ENCODE data around the gene SCMH1. TPM values are rescaled to one million over a fixed set of nuclear protein-coding genes. Genes with fewer than 3 reads are reported as not detected.
"Not testable (repeated sequence)": the region's sequence is repeated elsewhere in the genome, so short reads cannot be mapped to it uniquely, and the experiment has no call there.

Gene SCMH1
- total RNA-seq, 1 experiment from 2014 or later = 28.0 TPM

DNA sequence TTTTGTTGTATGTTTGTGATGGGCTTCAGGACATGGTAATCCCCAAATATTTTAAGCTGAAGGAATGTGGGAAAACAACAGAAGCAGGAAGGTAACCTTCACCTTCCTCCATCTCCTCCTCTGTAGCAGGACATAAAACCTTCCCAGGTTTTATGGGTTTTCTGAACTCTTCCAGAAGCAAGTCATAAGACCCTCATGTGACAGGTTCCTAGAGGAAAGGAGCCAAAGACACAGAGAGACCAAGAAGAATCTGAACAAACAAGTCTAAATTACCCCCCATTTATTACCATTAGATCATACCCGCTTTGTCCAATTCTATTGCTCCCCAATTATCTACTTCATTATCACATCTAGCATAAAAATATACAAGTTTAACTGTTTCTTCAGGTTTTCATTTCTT, 28.8 kb downstream of the SCMH1 start:
- CTCF ChIA-PET = no interaction called here
- intact Hi-C loops (cut with micrococcal nuclease) = no loop called here

GRCh38 chr1:41211608-41212007, 30.5 kb downstream of the SCMH1 start:
- H3K36me3 ChIP-seq (ENCODE audit: control insufficient read depth in 1 of 2, insufficient read depth in 2 of 2, low read length in 2 of 2); H2AFZ ChIP-seq (ENCODE audit: low read depth, low read length, poor library complexity, severe bottlenecking); POLR2A ChIA-PET; BruUV-seq (replicated peaks); H3K9me3 ChIP-seq (ENCODE audit: control insufficient read depth in 1 of 2, insufficient read depth in 1 of 2, low read depth in 1 of 2, low read length in 2 of 2); CTCF ChIA-PET; H3K4me2 ChIP-seq (ENCODE audit: low read length); H3K9ac ChIP-seq (ENCODE audit: low read length); RAD21 ChIA-PET (ENCODE audit: low non-redundant PET in 1 of 2, low total read pairs in 2 of 2, uncharacterized antibody in 2 of 2, unreplicated experiment in 2 of 2); H3K27ac ChIP-seq (ENCODE audit: low read depth, low read length); ATAC-seq; H3K4me3 ChIP-seq (replicated peaks in 1 of 2; ENCODE audit: low read depth in 1 of 2, low read length in 2 of 2); H3K9me2 ChIP-seq (ENCODE audit: insufficient read depth); H3K27me3 ChIP-seq (ENCODE audit: insufficient read depth, low read length); intact Hi-C loops (cut with micrococcal nuclease); H3K4me1 ChIP-seq (ENCODE audit: control insufficient read depth in 1 of 2, insufficient read depth in 2 of 2, low read length in 2 of 2); H4K20me1 ChIP-seq (ENCODE audit: insufficient read depth); DNase-seq (ENCODE audit: low read depth, low spot score): not testable (repeated sequence)
- H3K79me2 ChIP-seq (ENCODE audit: insufficient read depth, low read length) = peaks cover 24% of the 10 kb centered on the region

More for the DNA sequence above, 28.8 kb downstream of the SCMH1 start:
- no peak for DNase-seq (ENCODE audit: low read depth, low spot score)
- no peak overlapping the region for H3K4me3 ChIP-seq (replicated peaks in 1 of 2; ENCODE audit: low read depth in 1 of 2, low read length in 2 of 2)
- peaks cover 26% of the 10 kb centered on the region for H3K79me2 ChIP-seq (ENCODE audit: insufficient read depth, low read length)
- no TSS peak for BruUV-seq (replicated peaks)
- TF ChIP-seq ZBTB33 (IDR thresholded peaks at IDR 0.05; ENCODE audit: extremely low read depth, insufficient replicate concordance, low read length) = no peak
- no peak for TF ChIP-seq CEBPB (IDR thresholded peaks at IDR 0.05; ENCODE audit: low read depth)
- no peak for TF ChIP-seq SP1 (IDR thresholded peaks at IDR 0.05; ENCODE audit: low read depth)
- no peak for TF ChIP-seq POLR2AphosphoS5 (IDR thresholded peaks at IDR 0.05; ENCODE audit: low read depth, low read length)
- TF ChIP-seq, protein P1, sequence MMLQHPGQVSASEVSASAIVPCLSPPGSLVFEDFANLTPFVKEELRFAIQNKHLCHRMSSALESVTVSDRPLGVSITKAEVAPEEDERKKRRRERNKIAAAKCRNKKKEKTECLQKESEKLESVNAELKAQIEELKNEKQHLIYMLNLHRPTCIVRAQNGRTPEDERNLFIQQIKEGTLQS (IDR thresholded peaks at IDR 0.05) = no peak
- no peaks in the 10 kb centered on the region for H3K36me3 ChIP-seq (ENCODE audit: control insufficient read depth in 1 of 2, insufficient read depth in 2 of 2, low read length in 2 of 2)
- H2AFZ ChIP-seq (ENCODE audit: low read depth, low read length, poor library complexity, severe bottlenecking) = no peak overlapping the region
- no peaks in the 10 kb centered on the region for H3K4me1 ChIP-seq (ENCODE audit: control insufficient read depth in 1 of 2, insufficient read depth in 2 of 2, low read length in 2 of 2)
- no peaks in the 10 kb centered on the region for H3K27me3 ChIP-seq (ENCODE audit: insufficient read depth, low read length)
- RAD21 ChIA-PET (ENCODE audit: low non-redundant PET in 1 of 2, low total read pairs in 2 of 2, uncharacterized antibody in 2 of 2, unreplicated experiment in 2 of 2) = no interaction called here
- H4K20me1 ChIP-seq (ENCODE audit: insufficient read depth) = no peaks in the 10 kb centered on the region
- POLR2A ChIA-PET = no interaction called here
- H3K4me2 ChIP-seq (ENCODE audit: low read length) = no peak overlapping the region
- H3K9me3 ChIP-seq (ENCODE audit: control insufficient read depth in 1 of 2, insufficient read depth in 1 of 2, low read depth in 1 of 2, low read length in 2 of 2) = no peaks in the 10 kb centered on the region
- no peaks in the 10 kb centered on the region for H3K9me2 ChIP-seq (ENCODE audit: insufficient read depth)
- no peak for ATAC-seq
- no peak overlapping the region for H3K9ac ChIP-seq (ENCODE audit: low read length)
- H3K27ac ChIP-seq (ENCODE audit: low read depth, low read length) = no peak overlapping the region

GRCh38 chr1:41207053-41207452, 35.1 kb downstream of the SCMH1 start:
- H3K9me2 ChIP-seq (ENCODE audit: insufficient read depth); H3K36me3 ChIP-seq (ENCODE audit: control insufficient read depth in 1 of 2, insufficient read depth in 2 of 2, low read length in 2 of 2); H3K27me3 ChIP-seq (ENCODE audit: insufficient read depth, low read length); H2AFZ ChIP-seq (ENCODE audit: low read depth, low read length, poor library complexity, severe bottlenecking); H3K4me1 ChIP-seq (ENCODE audit: control insufficient read depth in 1 of 2, insufficient read depth in 2 of 2, low read length in 2 of 2); CTCF ChIA-PET; BruUV-seq (replicated peaks); intact Hi-C loops (cut with micrococcal nuclease); H4K20me1 ChIP-seq (ENCODE audit: insufficient read depth); H3K4me2 ChIP-seq (ENCODE audit: low read length); RAD21 ChIA-PET (ENCODE audit: low non-redundant PET in 1 of 2, low total read pairs in 2 of 2, uncharacterized antibody in 2 of 2, unreplicated experiment in 2 of 2); ATAC-seq; POLR2A ChIA-PET; H3K79me2 ChIP-seq (ENCODE audit: insufficient read depth, low read length); H3K27ac ChIP-seq (ENCODE audit: low read depth, low read length); H3K9me3 ChIP-seq (ENCODE audit: control insufficient read depth in 1 of 2, insufficient read depth in 1 of 2, low read depth in 1 of 2, low read length in 2 of 2); H3K4me3 ChIP-seq (replicated peaks in 1 of 2; ENCODE audit: low read depth in 1 of 2, low read length in 2 of 2); H3K9ac ChIP-seq (ENCODE audit: low read length); DNase-seq (ENCODE audit: low read depth, low spot score): not testable (repeated sequence)
